HL-60 (cell line): ENCODE measurements around the gene CHRNA3.

Experiments used
- GABPA ChIP-seq: IDR thresholded peaks from 2 replicates; pipeline ENCODE4 v1.6.1; 2012; ENCODE audit warnings: low read depth
- POLR2AphosphoS5 ChIP-seq: IDR thresholded peaks from 2 replicates; pipeline ENCODE4 v1.6.1; 2012; ENCODE audit warnings: low read depth
- SPI1 ChIP-seq: IDR thresholded peaks from 2 replicates; pipeline ENCODE4 v1.6.1; 2012; ENCODE audit warnings: low read depth, mild to moderate bottlenecking, borderline replicate concordance
- TF ChIP-seq, protein P1 (sequence below): IDR thresholded peaks from one replicate; pipeline ENCODE4 v1.5.1; 2011; ENCODE audit warnings: low read length, control low read depth, inconsistent platforms; ENCODE audit not compliant: insufficient read depth
- TF ChIP-seq, protein P2 (sequence below): IDR thresholded peaks from 2 replicates; pipeline ENCODE4 v1.6.1; 2012; ENCODE audit warnings: low read depth; ENCODE audit not compliant: insufficient replicate concordance

DNA sequence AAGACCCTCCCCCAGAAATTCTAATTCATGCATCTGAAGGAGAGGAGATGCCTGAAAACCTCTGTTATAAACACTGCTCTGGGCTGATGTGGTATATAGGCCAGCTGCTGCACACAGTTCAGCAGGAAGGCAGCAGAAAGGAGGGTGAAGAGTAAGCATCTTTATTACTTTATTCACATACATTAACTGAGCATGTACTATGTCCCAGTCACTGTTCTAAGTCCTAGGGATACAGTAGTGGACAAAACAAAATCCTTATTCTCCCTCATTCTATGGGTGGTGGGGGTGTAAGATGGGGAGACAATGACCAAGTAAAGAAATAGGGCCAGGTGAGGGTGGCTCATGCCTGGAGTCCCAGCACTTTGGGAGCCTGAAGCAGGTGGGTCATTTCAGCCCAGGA lies 38.0 kb upstream of the CHRNA3 start:
- no peak for TF ChIP-seq SPI1
- TF ChIP-seq, protein P1, sequence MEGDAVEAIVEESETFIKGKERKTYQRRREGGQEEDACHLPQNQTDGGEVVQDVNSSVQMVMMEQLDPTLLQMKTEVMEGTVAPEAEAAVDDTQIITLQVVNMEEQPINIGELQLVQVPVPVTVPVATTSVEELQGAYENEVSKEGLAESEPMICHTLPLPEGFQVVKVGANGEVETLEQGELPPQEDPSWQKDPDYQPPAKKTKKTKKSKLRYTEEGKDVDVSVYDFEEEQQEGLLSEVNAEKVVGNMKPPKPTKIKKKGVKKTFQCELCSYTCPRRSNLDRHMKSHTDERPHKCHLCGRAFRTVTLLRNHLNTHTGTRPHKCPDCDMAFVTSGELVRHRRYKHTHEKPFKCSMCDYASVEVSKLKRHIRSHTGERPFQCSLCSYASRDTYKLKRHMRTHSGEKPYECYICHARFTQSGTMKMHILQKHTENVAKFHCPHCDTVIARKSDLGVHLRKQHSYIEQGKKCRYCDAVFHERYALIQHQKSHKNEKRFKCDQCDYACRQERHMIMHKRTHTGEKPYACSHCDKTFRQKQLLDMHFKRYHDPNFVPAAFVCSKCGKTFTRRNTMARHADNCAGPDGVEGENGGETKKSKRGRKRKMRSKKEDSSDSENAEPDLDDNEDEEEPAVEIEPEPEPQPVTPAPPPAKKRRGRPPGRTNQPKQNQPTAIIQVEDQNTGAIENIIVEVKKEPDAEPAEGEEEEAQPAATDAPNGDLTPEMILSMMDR, result no peak
- no peak for TF ChIP-seq POLR2AphosphoS5
- no peak for TF ChIP-seq GABPA
- TF ChIP-seq, protein P2, sequence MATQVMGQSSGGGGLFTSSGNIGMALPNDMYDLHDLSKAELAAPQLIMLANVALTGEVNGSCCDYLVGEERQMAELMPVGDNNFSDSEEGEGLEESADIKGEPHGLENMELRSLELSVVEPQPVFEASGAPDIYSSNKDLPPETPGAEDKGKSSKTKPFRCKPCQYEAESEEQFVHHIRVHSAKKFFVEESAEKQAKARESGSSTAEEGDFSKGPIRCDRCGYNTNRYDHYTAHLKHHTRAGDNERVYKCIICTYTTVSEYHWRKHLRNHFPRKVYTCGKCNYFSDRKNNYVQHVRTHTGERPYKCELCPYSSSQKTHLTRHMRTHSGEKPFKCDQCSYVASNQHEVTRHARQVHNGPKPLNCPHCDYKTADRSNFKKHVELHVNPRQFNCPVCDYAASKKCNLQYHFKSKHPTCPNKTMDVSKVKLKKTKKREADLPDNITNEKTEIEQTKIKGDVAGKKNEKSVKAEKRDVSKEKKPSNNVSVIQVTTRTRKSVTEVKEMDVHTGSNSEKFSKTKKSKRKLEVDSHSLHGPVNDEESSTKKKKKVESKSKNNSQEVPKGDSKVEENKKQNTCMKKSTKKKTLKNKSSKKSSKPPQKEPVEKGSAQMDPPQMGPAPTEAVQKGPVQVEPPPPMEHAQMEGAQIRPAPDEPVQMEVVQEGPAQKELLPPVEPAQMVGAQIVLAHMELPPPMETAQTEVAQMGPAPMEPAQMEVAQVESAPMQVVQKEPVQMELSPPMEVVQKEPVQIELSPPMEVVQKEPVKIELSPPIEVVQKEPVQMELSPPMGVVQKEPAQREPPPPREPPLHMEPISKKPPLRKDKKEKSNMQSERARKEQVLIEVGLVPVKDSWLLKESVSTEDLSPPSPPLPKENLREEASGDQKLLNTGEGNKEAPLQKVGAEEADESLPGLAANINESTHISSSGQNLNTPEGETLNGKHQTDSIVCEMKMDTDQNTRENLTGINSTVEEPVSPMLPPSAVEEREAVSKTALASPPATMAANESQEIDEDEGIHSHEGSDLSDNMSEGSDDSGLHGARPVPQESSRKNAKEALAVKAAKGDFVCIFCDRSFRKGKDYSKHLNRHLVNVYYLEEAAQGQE, result no peak
